Choroid plexus epithelial cell (primary cell): ENCODE measurements around the gene ADARB2.

Experiments
- DNase-seq: peaks from one replicate; pipeline ENCODE4 v3.0.0-alpha.2; 2010; ENCODE audit warnings: low read depth
- H3K4me3 ChIP-seq: 2 replicates; pipeline ENCODE4 v1.5.1; 2011; ENCODE audit warnings: low read depth, mild to moderate bottlenecking, control low read depth, low read length, moderate library complexity
- CTCF ChIP-seq: conservative IDR thresholded peaks from 2 replicates; pipeline ENCODE4 v1.5.1; 2011; ENCODE audit warnings: low read depth, mild to moderate bottlenecking, control low read depth, inconsistent platforms, low read length, moderate library complexity

The ADARB2 gene

GRCh38 chr10:1557081-1557480 is 180.2 kb downstream of the ADARB2 start:
- no peak for DNase-seq
- H3K4me3 ChIP-seq = no peak overlapping the region
- no peak for TF ChIP-seq CTCF

- no peak overlapping the region for H3K4me3 ChIP-seq
- no peak for TF ChIP-seq CTCF
- DNase-seq = no peak
Observed at GRCh38 chr10:1556496-1556895, 180.8 kb downstream of the ADARB2 start.

- H3K4me3 ChIP-seq = no peak overlapping the region
- DNase-seq = no peak
- no peak for TF ChIP-seq CTCF
Observed at GRCh38 chr10:1553951-1554350, 183.4 kb downstream of the ADARB2 start.

- H3K4me3 ChIP-seq = no peak overlapping the region
- TF ChIP-seq CTCF = no peak
- no peak for DNase-seq
Observed at GRCh38 chr10:1552881-1553670, 184.2 kb downstream of the ADARB2 start.

- no peak overlapping the region for H3K4me3 ChIP-seq
- DNase-seq = no peak
- no peak for TF ChIP-seq CTCF
Observed at GRCh38 chr10:1552406-1552805, 184.9 kb downstream of the ADARB2 start.

GRCh38 chr10:1551636-1552338 is 185.5 kb downstream of the ADARB2 start:
- no peak overlapping the region for H3K4me3 ChIP-seq
- TF ChIP-seq CTCF = no peak
- no peak for DNase-seq
